Measurements from ENCODE around the gene DCP1B.
A peak's percentile ranks its signal among the peaks of the same experiment; 100 is the strongest.
"Not testable (repeated sequence)": the region's sequence is repeated elsewhere in the genome, so short reads cannot be mapped to it uniquely, and the experiment has no call there.

The DCP1B gene

DNA sequence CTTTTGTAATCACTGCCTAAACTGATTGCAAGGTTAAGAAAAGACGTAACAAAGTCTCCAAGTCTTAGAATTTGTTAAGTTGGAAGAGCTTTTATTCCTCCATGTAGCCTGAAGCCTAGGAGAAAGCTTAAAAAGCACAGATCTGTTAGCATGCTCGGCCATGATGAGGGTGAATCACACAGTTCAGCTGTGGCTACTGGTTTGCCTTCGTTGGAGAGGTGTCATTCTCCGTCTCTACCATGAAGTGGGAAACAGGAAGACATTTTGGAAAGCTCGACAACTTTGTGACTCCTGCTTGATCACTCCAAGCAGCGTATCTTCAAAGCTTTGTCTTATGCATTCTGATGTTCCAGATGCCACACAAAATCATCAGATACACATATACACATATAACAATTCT, 27.1 kb downstream of the DCP1B start:
- DNase-seq, result no peak

DNA sequence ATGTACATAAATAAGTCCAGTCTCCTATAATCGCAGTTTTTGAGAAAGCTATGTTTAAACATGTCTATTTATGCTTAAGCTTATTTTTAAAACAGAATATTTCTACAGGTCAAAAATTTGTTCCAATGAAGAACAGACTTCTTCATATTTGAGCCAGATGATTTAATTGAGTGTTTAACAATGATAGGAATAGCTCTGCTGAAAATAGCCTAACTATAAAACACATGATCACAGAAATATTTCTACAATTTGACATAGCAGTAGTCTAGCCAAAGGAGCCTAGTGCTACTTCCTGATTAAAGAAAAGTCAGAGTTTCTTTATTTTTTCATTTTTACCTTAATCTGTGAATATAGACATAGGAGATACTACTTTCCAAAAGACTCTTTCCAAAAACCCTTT, 29.4 kb downstream of the DCP1B start:
- no peak for DNase-seq

- peak in 28 of 56 donors; percentile 2 to 54 (median 16) for DNase-seq
Observed at GRCh38 chr12:1972856-1973317, 31.4 kb downstream of the DCP1B start.

DNA sequence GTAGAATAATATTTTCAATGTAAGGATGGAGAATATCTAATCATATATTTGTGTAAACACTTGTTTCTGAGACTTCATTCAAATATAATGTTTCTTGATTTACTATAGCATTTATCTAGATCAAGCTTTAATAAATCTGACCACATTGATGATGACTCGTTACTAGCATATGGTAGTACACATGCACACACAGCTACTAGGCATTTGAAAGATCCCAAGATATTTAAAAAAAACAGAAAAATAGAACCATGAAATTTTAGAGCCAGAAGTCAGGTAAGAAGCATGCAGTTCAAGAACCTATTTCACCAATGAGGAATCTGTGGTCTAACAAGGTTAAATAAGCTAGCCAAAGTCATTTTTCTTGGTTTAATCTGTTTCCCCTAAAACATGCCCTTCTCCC, 32.0 kb downstream of the DCP1B start:
- DNase-seq, result no peak

- no peak for DNase-seq
Observed at GRCh38 chr12:1970331-1970900, 33.8 kb downstream of the DCP1B start.

DNA sequence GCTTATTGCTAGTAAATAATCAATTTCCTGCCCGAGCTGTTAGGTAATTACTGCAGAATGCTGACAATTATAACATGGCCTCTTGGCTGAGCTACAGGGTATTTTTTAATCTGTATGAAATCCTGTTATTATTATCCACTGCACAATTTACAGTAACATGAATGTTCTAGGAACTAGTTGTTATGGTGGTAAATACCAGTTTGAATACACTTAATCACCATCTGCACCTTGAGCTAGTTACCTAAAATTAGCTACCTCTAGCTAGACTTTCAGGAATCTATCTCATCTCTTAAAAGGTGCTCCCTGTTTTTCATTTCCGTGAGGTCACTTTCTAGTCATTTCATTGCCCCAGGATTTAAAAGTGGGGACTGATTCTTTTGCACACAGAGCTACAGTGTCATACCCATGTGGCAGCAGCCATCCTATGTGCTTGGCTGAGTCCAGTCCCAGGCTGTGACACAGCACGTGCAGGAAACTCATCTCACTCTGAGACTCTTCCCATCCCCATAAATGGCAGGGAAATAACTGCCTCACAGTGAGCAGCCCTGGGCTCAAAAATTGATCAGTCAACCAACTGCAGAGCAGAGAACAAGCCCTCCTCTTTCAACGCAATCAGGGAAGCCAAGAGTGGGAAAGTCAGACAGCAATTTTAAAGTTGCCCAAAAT, 37.6 kb downstream of the DCP1B start:
- DNase-seq, result no peak

- no peak for DNase-seq
Observed at GRCh38 chr12:1965916-1966315, 38.3 kb downstream of the DCP1B start.

DNA sequence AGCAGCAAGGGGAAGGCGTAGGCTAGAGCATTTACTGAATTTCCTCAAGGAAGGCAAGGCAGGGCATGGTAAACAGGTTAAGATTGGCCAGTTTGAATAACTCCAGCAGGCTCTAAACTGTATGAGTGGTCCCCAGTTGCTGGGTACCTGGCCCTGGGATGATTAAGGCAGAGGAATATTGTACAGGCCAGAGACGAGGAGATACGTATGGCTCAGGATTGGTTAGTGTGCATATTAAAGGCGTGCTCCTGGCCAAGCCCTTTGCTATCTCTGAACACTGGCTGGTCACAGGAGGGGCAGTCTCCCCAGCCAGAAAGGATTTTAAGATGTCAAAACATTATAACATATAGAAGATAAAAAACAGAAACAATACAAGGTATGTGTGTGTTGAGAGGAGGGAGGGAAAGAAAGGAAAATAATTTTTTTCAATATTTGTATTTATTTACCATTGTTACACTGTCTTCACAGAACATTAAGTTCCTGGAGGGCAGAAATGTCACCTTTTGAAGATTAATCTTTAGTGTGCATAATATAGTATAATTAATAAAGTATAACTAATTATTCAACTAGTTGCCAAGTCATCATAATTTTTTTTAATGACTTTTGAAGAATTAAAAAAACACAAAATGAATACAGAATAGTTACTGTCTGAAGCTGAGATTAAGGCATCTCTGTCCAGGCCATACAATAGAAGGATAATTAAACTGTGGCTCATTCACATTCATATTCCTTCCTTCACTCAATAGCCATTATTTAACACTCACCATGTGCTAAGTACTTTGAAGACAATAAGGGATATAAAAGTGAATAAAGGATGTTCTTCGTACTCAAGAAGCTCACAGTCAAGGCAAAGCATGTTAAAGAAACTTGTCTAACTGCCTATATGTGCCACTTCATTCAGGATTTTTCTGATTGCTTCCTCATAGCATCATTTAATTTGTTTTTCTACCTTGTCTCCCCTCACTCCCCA, 41.9 kb downstream of the DCP1B start:
- no peak for DNase-seq

DNA sequence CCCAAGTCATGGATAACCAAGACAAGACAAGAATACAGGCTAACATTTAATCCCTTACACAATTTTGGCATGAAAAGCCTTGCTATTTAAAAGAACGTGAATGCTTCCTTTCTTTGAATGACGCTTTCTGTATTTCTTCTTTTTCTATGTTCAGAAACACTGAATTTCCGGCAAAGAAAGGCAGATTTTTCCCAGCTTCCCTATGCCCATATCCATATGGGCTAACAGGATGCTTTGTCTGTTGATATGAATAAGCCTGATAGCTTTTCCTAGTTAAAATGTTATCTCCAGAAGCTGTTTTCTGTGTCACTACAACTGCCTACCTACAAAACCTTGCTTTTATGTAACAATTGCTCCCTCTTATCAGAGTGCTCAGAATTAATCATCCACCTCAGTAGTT, 47.5 kb downstream of the DCP1B start:
- no peak for DNase-seq

DNA sequence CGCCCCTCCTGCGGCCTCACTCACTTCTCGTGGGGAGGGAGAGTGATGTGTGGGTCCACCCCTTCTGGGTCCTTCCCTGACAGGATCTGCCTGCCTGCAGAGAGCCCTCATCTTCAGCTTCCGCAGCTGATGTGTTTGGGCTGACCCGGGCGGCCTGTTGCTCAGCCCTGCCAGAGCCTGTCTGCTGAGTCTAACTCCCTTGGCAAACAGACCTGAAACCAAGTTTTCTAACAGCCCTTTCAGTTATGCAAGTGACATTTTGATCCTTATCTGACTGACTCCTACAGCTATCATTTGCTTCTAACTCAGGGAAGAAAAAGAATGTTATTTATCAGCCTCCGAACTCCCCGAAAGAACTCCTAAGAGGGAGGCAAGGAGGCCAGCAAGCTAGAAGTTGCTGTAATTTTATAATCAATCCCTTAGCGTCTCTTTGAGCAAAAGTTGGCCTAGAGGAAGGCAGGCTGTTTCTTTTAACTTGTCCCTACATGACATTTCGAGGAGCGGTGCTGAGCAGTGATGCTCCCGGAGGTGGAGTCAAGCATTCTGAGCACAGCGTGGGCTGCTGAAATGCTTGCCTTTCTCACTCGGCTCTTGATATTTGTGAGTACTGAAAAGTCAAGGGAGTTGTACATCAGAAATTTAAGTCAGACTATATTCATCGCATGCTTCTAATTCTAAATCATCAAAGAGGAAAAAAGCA, 54.3 kb downstream of the DCP1B start:
- DNase-seq, result peak in 5 of 56 donors; percentile 18 to 53 (median 35)

GRCh38 chr12:1948883-1949282, 55.4 kb downstream of the DCP1B start:
- DNase-seq, result no peak

DNA sequence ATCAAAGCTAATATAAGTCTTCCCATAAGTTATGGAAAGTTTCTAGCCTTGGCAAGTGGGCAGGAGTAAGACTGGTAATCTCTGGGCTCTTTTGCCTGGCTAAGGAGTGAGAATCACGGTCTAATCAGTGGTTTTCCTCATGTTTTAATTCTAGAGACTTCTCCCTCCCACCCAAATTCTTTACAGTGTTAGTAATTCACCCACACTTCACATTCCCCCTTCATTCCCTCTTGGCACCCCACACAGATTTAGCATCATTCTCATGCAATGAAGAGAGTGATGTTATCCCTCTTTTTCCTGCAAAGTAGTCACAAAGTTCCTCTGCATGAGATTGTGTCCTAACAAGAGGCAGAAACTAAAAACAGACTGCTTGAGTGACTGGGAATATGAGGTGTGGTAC, 57.2 kb downstream of the DCP1B start:
- no peak for DNase-seq

DNA sequence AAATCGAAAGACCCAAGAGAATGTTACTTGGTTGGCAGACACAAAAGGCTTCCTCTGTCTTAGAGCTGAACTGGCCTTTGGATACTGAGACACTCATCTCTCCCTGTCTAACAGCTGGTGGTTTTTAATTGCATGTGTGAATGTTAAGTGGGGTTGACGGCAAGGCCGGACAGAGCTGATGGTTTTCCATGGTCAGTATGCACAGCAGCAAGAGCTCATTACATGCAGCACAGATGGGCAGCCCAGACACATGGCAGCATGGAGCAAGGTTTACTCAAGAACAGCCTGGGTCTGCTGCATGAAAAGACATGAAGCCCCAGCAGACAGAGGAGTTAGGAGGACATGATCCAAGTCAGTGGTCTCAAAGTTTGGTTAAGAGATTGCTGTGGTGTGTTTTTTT, 58.0 kb downstream of the DCP1B start:
- no peak for DNase-seq

- not testable (repeated sequence) for DNase-seq
Observed at GRCh38 chr12:1945502-1945901, 58.8 kb downstream of the DCP1B start.

GRCh38 chr12:1939801-1940607, 64.3 kb downstream of the DCP1B start:
- DNase-seq, result peak; percentile 25 to 95 (median 74)

- DNase-seq, result no peak
Observed at GRCh38 chr12:1939331-1939730, 64.9 kb downstream of the DCP1B start.

DNA sequence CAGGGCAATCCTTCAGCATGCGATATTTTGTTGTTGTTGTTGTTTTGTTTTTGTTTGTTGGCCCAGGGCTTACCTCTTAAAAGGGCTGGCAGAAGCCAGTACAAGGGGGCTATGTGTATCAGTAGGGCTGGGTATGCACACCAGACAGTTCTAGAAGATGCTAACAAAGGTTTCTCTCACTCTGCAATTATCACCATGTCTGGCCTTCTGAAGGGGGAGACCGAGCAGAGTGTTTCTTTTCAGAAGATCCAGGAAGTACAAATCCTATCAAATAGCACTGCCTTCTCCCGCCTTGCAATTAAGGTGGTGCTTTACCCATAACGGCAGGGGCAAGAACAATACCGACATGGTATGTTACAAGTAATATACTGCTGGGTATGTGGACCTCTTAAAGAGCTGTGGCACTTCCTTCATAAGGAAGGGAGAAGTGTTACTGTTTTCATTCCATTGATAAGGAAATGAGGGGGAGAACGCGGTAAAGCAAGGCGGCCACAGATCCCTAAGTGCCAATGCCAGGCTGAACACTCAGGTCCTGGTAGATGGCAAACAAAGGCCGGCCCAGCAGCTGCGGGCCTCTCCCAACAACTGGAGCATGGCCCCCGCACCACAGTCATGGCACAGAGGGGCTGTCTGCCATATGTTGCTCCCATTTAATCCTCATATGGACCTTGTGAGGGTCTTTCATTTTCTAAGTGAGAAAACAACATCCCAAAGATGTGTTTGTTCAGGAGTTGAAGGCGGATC, 66.6 kb downstream of the DCP1B start:
- DNase-seq, result peak in 1 of 56 donors; percentile 45

DNA sequence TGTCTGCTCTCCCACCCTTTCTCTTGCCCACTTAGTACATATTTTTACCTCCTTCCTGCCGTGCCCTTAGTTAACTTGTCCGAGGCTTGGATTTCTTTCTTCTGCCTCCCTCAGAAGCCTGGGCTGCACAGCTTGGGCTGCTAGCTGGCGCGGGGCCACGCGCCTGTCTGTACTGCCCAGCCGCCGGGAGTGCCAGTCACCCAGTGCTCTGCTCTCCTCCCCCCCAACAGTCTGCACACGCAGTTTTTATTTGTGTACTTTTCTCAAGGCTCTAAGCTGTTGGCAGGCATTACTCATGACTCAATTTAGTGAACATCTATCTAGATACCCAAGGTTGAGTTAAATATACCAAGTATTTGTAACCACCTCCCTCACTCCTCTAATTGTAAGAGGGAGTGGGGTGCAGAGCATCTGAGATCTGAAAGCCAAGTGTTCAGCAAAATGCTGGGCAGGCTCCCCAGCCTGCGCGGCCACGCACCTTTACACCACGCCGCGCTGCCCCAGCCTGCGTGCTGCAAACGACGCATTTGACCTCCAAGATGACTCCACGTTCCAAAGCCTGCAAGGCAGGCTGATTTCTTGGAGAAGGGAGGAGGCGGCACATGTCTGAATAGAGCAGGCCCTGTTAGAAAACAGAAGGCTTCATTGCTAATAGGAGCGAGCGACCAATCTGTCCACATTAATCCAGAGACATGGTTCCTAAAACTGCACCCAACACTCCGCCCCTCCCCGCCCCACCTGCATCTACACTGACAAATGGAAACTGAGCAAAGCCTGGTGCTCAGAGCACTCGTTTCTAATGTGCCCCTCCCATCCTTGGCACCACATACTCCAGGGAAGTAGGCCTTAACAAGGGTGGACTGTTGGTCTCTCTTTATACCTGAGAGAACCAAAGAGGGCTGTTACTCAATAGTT, 67.6 kb downstream of the DCP1B start:
- DNase-seq, result peak in 54 of 56 donors; percentile 32 to 92 (median 74)

All from amygdala (tissue), 56 donors.